Stimulated activated CD4-positive, alpha-beta T cell treated with anti-CD3 and anti-CD28 coated beads, Interleukin-1b, Interleukin-23, amount 100 ng/mL, for 1 hour (primary cell): ENCODE results near the gene CCL13.
"Not testable (repeated sequence)": the region's sequence is repeated elsewhere in the genome, so short reads cannot be mapped to it uniquely, and the experiment has no call there.

ENCODE experiments used
- DNase-seq, 2 donors: peaks; one replicate each; pipeline ENCODE4 v3.0.0-alpha.2; 2020; ENCODE audit warnings: low read depth in 2 of 2

Gene CCL13

GRCh38 chr17:34356194-34356593 lies at the start of gene CCL13:
Gene CCL13 (plus strand): TSS chr17:34356480. CDS start chr17:34356527, 47 bp downstream.
- DNase-seq, result no peak

GRCh38 chr17:34307110-34307509 lies 49.2 kb upstream of the CCL13 start:
- DNase-seq, result no peak

GRCh38 chr17:34308371-34308770 lies 47.9 kb upstream of the CCL13 start:
- DNase-seq, result no peak

- no peak for DNase-seq
Measured at GRCh38 chr17:34311291-34311690, 45.0 kb upstream of the CCL13 start.

GRCh38 chr17:34312080-34312479 lies 44.2 kb upstream of the CCL13 start:
- DNase-seq, result no peak

GRCh38 chr17:34313164-34313563 lies 43.1 kb upstream of the CCL13 start:
- no peak for DNase-seq

- no peak for DNase-seq
Measured at GRCh38 chr17:34314279-34314678, 42.0 kb upstream of the CCL13 start.

GRCh38 chr17:34318474-34318873 lies 37.8 kb upstream of the CCL13 start:
- DNase-seq, result no peak

GRCh38 chr17:34319039-34319483 lies 37.2 kb upstream of the CCL13 start, which contains the start of gene CCL8:
Gene CCL8 (plus strand): TSS chr17:34319435. CDS start chr17:34319502, 67 bp downstream.
- no peak for DNase-seq

- no peak for DNase-seq
Measured at GRCh38 chr17:34321964-34322363, 34.3 kb upstream of the CCL13 start.

- DNase-seq, result not testable (repeated sequence)
Measured at GRCh38 chr17:34327580-34327979, 28.7 kb upstream of the CCL13 start.

- no peak for DNase-seq
Measured at GRCh38 chr17:34337701-34338100, 18.6 kb upstream of the CCL13 start.

GRCh38 chr17:34339138-34339770 lies 17.0 kb upstream of the CCL13 start:
- DNase-seq, result no peak

- DNase-seq, result no peak
Measured at GRCh38 chr17:34341916-34342315, 14.4 kb upstream of the CCL13 start.

GRCh38 chr17:34347063-34347462 lies 9.2 kb upstream of the CCL13 start:
- DNase-seq, result no peak

GRCh38 chr17:34349751-34350150 lies 6.5 kb upstream of the CCL13 start:
- no peak for DNase-seq

GRCh38 chr17:34351096-34351495 lies 5.2 kb upstream of the CCL13 start:
- DNase-seq, result no peak

GRCh38 chr17:34352191-34352590 lies 4.1 kb upstream of the CCL13 start:
- no peak for DNase-seq

- DNase-seq, result no peak
Measured at GRCh38 chr17:34354637-34355036, 1.6 kb upstream of the CCL13 start.

GRCh38 chr17:34357398-34357797 lies 1.1 kb downstream of the CCL13 start:
- no peak for DNase-seq

- DNase-seq, result no peak
Measured at GRCh38 chr17:34358631-34359030, 2.4 kb downstream of the CCL13 start.

GRCh38 chr17:34360601-34361270 lies 4.5 kb downstream of the CCL13 start:
- DNase-seq, result no peak

GRCh38 chr17:34361478-34362061 lies 5.3 kb downstream of the CCL13 start:
- peak in 1 of 2 donors; percentile 14 for DNase-seq
